Lung (tissue), 16 donors: ENCODE measurements around the gene CLK2. TPM values are rescaled to one million over a fixed set of nuclear protein-coding genes. Genes with fewer than 3 reads are reported as not detected.
A peak's percentile ranks its signal among the peaks of the same experiment; 100 is the strongest.

ENCODE experiments used
- ATAC-seq: fragments of 200-7000 bp; cut with Tn5 transposase; one replicate; pipeline ENCODE4 v1.9.1; 2020; ENCODE audit warnings: moderate number of reproducible peaks; ENCODE audit not compliant: insufficient read depth, low FRiP score
- DNase-seq, 3 donors: peaks; one replicate each; pipeline ENCODE4 v3.0.0-alpha.2; 2013 to 2017
- H3K27ac ChIP-seq, 2 donors: one replicate each; pipeline ENCODE4 v1.5.1; 2013; ENCODE audit warnings: mild to moderate bottlenecking in 2 of 2, moderate library complexity in 2 of 2, control low read depth in 1 of 2, inconsistent platforms in 1 of 2, low read depth in 1 of 2, low read length in 1 of 2
- H3K27me3 ChIP-seq, 3 donors: one replicate each; pipeline ENCODE4 v1.5.1; 2013; ENCODE audit warnings: low read length in 2 of 3; ENCODE audit not compliant: control insufficient read depth in 3 of 3, insufficient read depth in 3 of 3
- H3K36me3 ChIP-seq, 4 donors: one replicate each; pipeline ENCODE4 v1.5.1; 2013; ENCODE audit warnings: low read length in 4 of 4, mild to moderate bottlenecking in 1 of 4, moderate library complexity in 1 of 4; ENCODE audit not compliant: control insufficient read depth in 4 of 4, insufficient read depth in 4 of 4
- H3K4me1 ChIP-seq, 5 donors: one replicate each; pipeline ENCODE4 v1.5.1; 2013; ENCODE audit warnings: low read length in 5 of 5, mild to moderate bottlenecking in 2 of 5, moderate library complexity in 1 of 5; ENCODE audit not compliant: control insufficient read depth in 5 of 5, insufficient read depth in 5 of 5
- H3K4me3 ChIP-seq: one replicate; pipeline ENCODE4 v1.5.1; 2013; ENCODE audit warnings: mild to moderate bottlenecking, control low read depth, moderate library complexity
- H3K9ac ChIP-seq, 2 donors: one replicate each; pipeline ENCODE4 v1.5.1; 2013; ENCODE audit warnings: low read length in 2 of 2, control low read depth in 1 of 2; ENCODE audit not compliant: insufficient read depth in 1 of 2
- H3K9me3 ChIP-seq, 4 donors: one replicate each; pipeline ENCODE4 v1.5.1; 2013; ENCODE audit warnings: low read length in 3 of 4, mild to moderate bottlenecking in 1 of 4, moderate library complexity in 1 of 4; ENCODE audit not compliant: control insufficient read depth in 4 of 4, insufficient read depth in 3 of 4
- CTCF ChIP-seq: IDR thresholded peaks from 2 replicates; pipeline ENCODE4 v1.5.1; 2012; ENCODE audit warnings: mild to moderate bottlenecking; ENCODE audit errors: control extremely low read depth, extremely low read depth
- WGBS, 2 donors: extraction: QIAGEN DNeasy Blood & Tissue Kit; methylation state at CpG; one replicate each; pipeline ENCODE4 v1.1.7; 2013; 5-methylcytosine and 5-hydroxymethylcytosine counted together
- long read RNA-seq, 5 donors: transcript quantifications; one replicate each; lab custom pipeline, GENCODE V29; 2026
- polyA plus RNA-seq, 2 donors: library from polyadenylated mRNA; stranded (reverse); fragments of 200-250 nt; gene quantifications; one replicate each; pipeline ENCODE4 v1.2.1, GENCODE V29; 2013
- total RNA-seq, 2 donors: library from RNA; depleted of rRNA in 1 of 2; stranded (reverse); fragments of >200 nt in 1 of 2; gene quantifications; one replicate each; pipeline ENCODE4 v1.2.1, GENCODE V29; 2014 to 2021
- donor health status: control.
- donor health status: control.
- donor health status: Bipolar disorder and iron deficiency.
- donor health status: healthy.
- donor health status: DM: yes; HTN: yes; CAD: no.

Gene CLK2
- total RNA-seq: 10 to 100 TPM; 55.5 to 56.5 TPM
- 10 to 100 TPM; 41.1 to 53.0 TPM for polyA plus RNA-seq
- long read RNA-seq, donor 1, transcript CLK2-203 (13 exons, 2,166 nt): major isoform, 6 of 11 reads
- long read RNA-seq, donor 1, partial matches to known transcripts: 0 of 11 reads
- long read RNA-seq, donor 1, other reads (novel, unspliced or antisense): 0 of 11 reads
- long read RNA-seq, donor 2, partial matches to known transcripts: 0 of 1 reads
- long read RNA-seq, donor 2, other reads (novel, unspliced or antisense): 0 of 1 reads
- long read RNA-seq, donor 3, transcript CLK2-203 (13 exons, 2,166 nt): major isoform, 6 of 8 reads
- long read RNA-seq, donor 3, partial matches to known transcripts: 0 of 8 reads
- long read RNA-seq, donor 3, other reads (novel, unspliced or antisense): 0 of 8 reads
- long read RNA-seq, donor 4, partial matches to known transcripts: 6 of 6 reads
- long read RNA-seq, donor 4, other reads (novel, unspliced or antisense): 0 of 6 reads
- long read RNA-seq, donor 5, transcript CLK2-202 (13 exons, 1,934 nt): major isoform, 6 of 24 reads
- long read RNA-seq, donor 5, transcript CLK2-203 (13 exons, 2,166 nt): minor isoform, 5 of 24 reads
- long read RNA-seq, donor 5, partial matches to known transcripts: 11 of 24 reads
- long read RNA-seq, donor 5, other reads (novel, unspliced or antisense): 0 of 24 reads

GRCh38 chr1:155273343-155274245, at the start of gene CLK2:
TSS of gene CLK2 (minus strand) at chr1:155273504. CDS start at chr1:155270977, 2,527 bp downstream.
- 12 to 17% methylated on average over 45 to 61 of the region's 61 CpGs for WGBS, 2 donors
- H3K4me3 ChIP-seq: peak within 1 kb of the TSS; percentile 66
- DNase-seq (peak; percentile 97 to 99 (median 97)), ATAC-seq (peak; percentile 93)
- H3K4me1 ChIP-seq: peaks cover 3 to 29% (median 10%) of the 10 kb centered on the region in 5 donors
- H3K9me3 ChIP-seq: no peaks in the 10 kb centered on the region
- no peaks in the 10 kb centered on the region for H3K27me3 ChIP-seq
- TF ChIP-seq CTCF: no peak
- H3K36me3 ChIP-seq: peaks cover 18 to 23% (median 20%) of the 10 kb centered on the region in 4 donors
- peak within 1 kb of the TSS; percentile 58 to 92 for H3K9ac ChIP-seq
- H3K27ac ChIP-seq: peak within 1 kb of the TSS; percentile 78 to 85

DNA sequence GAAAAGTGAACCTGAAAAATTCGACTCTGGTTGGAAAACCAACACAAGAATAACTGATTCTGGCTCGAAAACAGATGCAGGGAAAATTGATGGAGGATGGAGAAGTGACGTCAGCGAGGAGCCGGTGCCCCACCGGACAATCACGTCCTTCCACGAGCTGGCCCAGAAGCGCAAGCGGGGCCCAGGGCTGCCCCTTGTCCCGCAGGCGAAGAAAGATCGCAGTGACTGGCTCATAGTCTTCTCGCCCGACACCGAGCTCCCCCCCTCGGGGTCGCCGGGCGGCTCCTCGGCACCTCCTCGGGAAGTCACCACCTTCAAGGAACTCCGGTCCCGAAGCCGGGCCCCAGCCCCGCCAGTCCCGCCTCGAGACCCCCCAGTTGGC, 49.3 kb upstream of the CLK2 start:
- Histone ChIP-seq H3K9me3 (no peaks in the 10 kb centered on the region), H3K27me3 (no peaks in the 10 kb centered on the region), H3K36me3 (peaks cover 2 to 18% (median 10%) of the 10 kb centered on the region in 4 donors), H3K4me3 (peak overlapping the region; percentile 41), H3K4me1 (peaks cover 0 to 39% (median 17%) of the 10 kb centered on the region in 5 donors), H3K27ac (peak overlapping the region; percentile 34 to 78), H3K9ac (peak overlapping the region in 1 of 2 donors; percentile 26)
- 2% methylated on average over 26 to 28 of the region's 28 CpGs for WGBS, 2 donors
- ATAC-seq (no peak), DNase-seq (peak in 2 of 3 donors; percentile 58 to 61)
- TF ChIP-seq CTCF: no peak

DNA sequence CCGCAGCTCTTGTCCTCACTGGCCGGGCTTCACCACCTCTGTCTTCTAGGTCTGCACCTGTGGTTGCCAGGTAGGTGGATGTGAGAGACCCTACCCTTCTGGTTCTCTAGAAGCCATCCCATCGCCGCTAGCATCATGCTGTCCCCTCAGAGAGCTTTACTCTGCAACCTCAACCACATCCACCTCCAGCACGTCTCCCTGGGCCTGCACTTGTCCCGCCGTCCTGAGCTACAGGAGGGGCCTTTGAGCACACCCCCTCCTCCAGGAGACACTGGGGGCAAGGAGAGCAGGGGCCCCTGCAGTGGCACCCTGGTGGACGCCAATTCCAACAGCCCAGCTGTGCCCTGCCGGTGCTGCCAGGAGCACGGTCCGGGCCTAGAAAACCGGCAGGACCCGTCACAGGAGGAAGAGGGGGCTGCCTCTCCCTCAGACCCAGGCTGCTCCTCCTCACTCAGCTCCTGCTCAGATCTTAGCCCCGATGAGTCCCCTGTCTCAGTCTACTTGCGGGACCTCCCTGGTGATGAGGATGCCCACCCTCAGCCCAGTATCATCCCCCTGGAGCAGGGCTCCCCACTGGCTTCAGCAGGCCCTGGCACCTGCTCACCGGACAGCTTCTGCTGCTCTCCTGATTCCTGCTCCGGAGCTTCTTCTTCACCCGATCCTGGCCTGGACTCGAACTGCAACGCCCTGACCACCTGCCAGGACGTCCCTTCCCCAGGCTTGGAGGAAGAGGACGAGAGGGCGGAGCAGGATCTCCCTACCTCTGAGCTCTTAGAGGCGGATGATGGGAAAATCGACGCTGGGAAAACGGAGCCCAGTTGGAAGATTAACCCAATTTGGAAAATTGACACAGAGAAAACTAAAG, 48.6 kb upstream of the CLK2 start:
- no peak for ATAC-seq
- H3K27ac ChIP-seq: peak overlapping the region in 1 of 2 donors; percentile 55
- no peak for TF ChIP-seq CTCF
- H3K4me1 ChIP-seq: peaks cover 0 to 39% (median 17%) of the 10 kb centered on the region in 5 donors
- H3K27me3 ChIP-seq: no peaks in the 10 kb centered on the region
- H3K9ac ChIP-seq: peak overlapping the region in 1 of 2 donors; percentile 26
- 57 to 64% methylated on average over 27 of the region's 27 CpGs for WGBS, 2 donors
- H3K36me3 ChIP-seq: peaks cover 2 to 17% (median 11%) of the 10 kb centered on the region in 4 donors
- no peaks in the 10 kb centered on the region for H3K9me3 ChIP-seq
- no peak overlapping the region for H3K4me3 ChIP-seq
- peak in 1 of 3 donors; percentile 9 for DNase-seq
